Pancreas (tissue), 10 donors: ENCODE data around the gene GPR3. TPM values are rescaled to one million over a fixed set of nuclear protein-coding genes. Genes with fewer than 3 reads are reported as not detected.
A peak's percentile ranks its signal among the peaks of the same experiment; 100 is the strongest.
"Not testable (repeated sequence)": the region's sequence is repeated elsewhere in the genome, so short reads cannot be mapped to it uniquely, and the experiment has no call there.

Source experiments
- ATAC-seq, 4 donors: fragments of 200-7000 bp; cut with Tn5 transposase; one replicate each; pipeline versions ENCODE4 v1.8.0 to v1.9.1; 2020; ENCODE audit warnings: mild to moderate bottlenecking in 4 of 4, moderate library complexity in 4 of 4
- DNase-seq, 6 donors: peaks; one replicate each; pipeline ENCODE4 v3.0.0-alpha.2; 2020
- FAIRE-seq: peaks from 2 replicates; lab custom pipeline; 2012; peaks lifted over from hg19 to GRCh38; lab: Jason Lieb, UNC
- H3K27ac ChIP-seq, 4 donors: fragments of 200-600 bp; sonication (generic); 1 replicate in 3 of 4; 2 replicates in 1 of 4; pipeline versions ENCODE4 v1.5.0 to v1.8.0; 2020
- H3K27me3 ChIP-seq, 4 donors: fragments of 200-600 bp; one replicate each; pipeline ENCODE4 v1.8.0; 2021
- H3K36me3 ChIP-seq, 3 donors: fragments of 200-600 bp; sonication (generic) in 1 of 3; one replicate each; pipeline versions ENCODE4 v1.5.0 to v1.8.0; 2020 to 2021
- H3K4me1 ChIP-seq, 3 donors: fragments of 200-600 bp; one replicate each; pipeline ENCODE4 v1.8.0; 2021
- H3K4me3 ChIP-seq, 4 donors: fragments of 200-600 bp; sonication (generic) in 2 of 4; one replicate each; pipeline versions ENCODE4 v1.5.0 to v1.8.0; 2020 to 2021
- H3K9me3 ChIP-seq, 4 donors: fragments of 200-600 bp; one replicate each; pipeline ENCODE4 v1.8.0; 2021
- CTCF ChIP-seq, 4 donors: fragments of 200-600 bp; sonication (generic) in 3 of 4; IDR thresholded peaks; one replicate each; pipeline versions ENCODE4 v1.5.0 to v1.8.0; 2021; ENCODE audit warnings: antibody characterized with exemption in 4 of 4
- whole genome bisulfite sequencing, 2 donors: extraction: QIAGEN DNeasy Blood & Tissue Kit; methylation state at CpG; one replicate each; pipeline ENCODE4 v1.1.7; 2013; 5-methylcytosine and 5-hydroxymethylcytosine counted together
- intact Hi-C, 3 donors: fragments of 100-400 bp; cut with DNase I; formaldehyde crosslinking; loops; one replicate each; pipeline versions ENCODE4 v1.11.1 to v1.14.2; 2022
- polyA plus RNA-seq, 2 donors: library from polyadenylated mRNA; stranded (reverse); fragments of 200-250 nt; gene quantifications; one replicate each; pipeline ENCODE4 v1.2.3, GENCODE V29; 2013
- total RNA-seq, 6 donors: library from RNA; stranded (reverse); fragmentation: NEBNext Ultra II Directional in 4 of 6; extraction: Animal tissue kit (Norgen Biotek cat#: 25700) in 4 of 6; gene quantifications; one replicate each; pipeline versions ENCODE4 v1.2.1 to v1.2.4, GENCODE V29; 2021 to 2023
- donor health status: healthy with polysubstance abuse.
- donor health status: DM: no; HTN: no; CAD: no; lungs with moderate emphysema.
- donor health status: DM: no; HTN: no; CAD: no.
- donor health status: control.
- donor health status: control.
- donor health status: Bipolar disorder and iron deficiency.
- donor health status: DM: yes; HTN: yes; CAD: no.
- donor health status: DM: no; HTN: no; CAD: no.
- donor health status: DM: no; HTN: no; CAD: no.
- donor health status: DM: yes; HTN: yes; CAD: no.

GPR3 gene
- total and polyA plus RNA-seq, 8 donors: 0.09 to 0.52 (median 0.28) TPM; not detected in 3

DNA sequence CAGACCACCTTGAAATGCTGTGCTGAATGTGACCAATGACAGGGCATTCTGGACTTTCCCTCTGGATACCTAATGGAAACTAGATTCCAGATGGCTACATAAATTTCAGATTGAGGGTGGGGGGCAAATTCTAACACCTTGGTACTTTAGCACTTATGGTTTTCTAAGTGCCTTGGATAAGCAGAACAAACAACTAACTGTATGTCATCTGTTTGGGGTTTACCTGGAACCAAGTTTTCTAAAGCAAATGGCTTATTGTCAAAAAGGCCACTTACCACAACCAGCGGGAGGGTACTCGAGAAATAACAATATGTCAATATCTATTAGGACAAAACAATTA, 39.1 kb downstream of the GPR3 start:
- H3K4me1 ChIP-seq: peaks cover 21 to 51% (median 29%) of the 10 kb centered on the region in 3 donors
- TF ChIP-seq CTCF (IDR thresholded peaks at IDR 0.05): no peak
- no peaks in the 10 kb centered on the region for H3K9me3 ChIP-seq
- DNase-seq (no peak), ATAC-seq (no peak), FAIRE-seq (no peak)
- intact Hi-C loops: no loop called here
- peaks cover 0 to 18% (median 10%) of the 10 kb centered on the region in 3 donors for H3K36me3 ChIP-seq
- WGBS, 2 donors: 79 to 88% methylated on average over 2 of the region's 2 CpGs
- no peaks in the 10 kb centered on the region for H3K27me3 ChIP-seq
- H3K27ac ChIP-seq: peak overlapping the region in 1 of 4 donors; percentile 28
- H3K4me3 ChIP-seq: no peak overlapping the region

GRCh38 chr1:27432725-27433124, 40.3 kb downstream of the GPR3 start:
- H3K27ac ChIP-seq, FAIRE-seq, DNase-seq, H3K27me3 ChIP-seq, ATAC-seq, H3K9me3 ChIP-seq, H3K4me3 ChIP-seq, intact Hi-C loops: not testable (repeated sequence)
- Histone ChIP-seq H3K36me3 (peaks cover 0 to 11% (median 3%) of the 10 kb centered on the region in 3 donors), H3K4me1 (peaks cover 26 to 58% (median 32%) of the 10 kb centered on the region in 3 donors)
- WGBS, 2 donors: 98 to 100% methylated on average over 1 of the region's 1 CpG

- FAIRE-seq (no peak), DNase-seq (no peak), ATAC-seq (no peak)
- WGBS, 2 donors: 51 to 52% methylated on average over 3 of the region's 3 CpGs
- no peak overlapping the region for H3K27ac ChIP-seq
- intact Hi-C loops: no loop called here
- H3K27me3 ChIP-seq: no peaks in the 10 kb centered on the region
- TF ChIP-seq CTCF (IDR thresholded peaks at IDR 0.05): no peak
- no peak overlapping the region for H3K4me3 ChIP-seq
- H3K36me3 ChIP-seq: peaks cover 0 to under 1% (median 0%) of the 10 kb centered on the region in 3 donors
- peaks cover 26 to 58% (median 32%) of the 10 kb centered on the region in 3 donors for H3K4me1 ChIP-seq
- no peaks in the 10 kb centered on the region for H3K9me3 ChIP-seq
These were observed 41.3 kb downstream of the GPR3 start for GRCh38 chr1:27433706-27434105.

GRCh38 chr1:27435566-27436203, 43.3 kb downstream of the GPR3 start:
- intact Hi-C loops: no loop called here
- H3K4me3 ChIP-seq: no peak overlapping the region
- H3K27ac ChIP-seq: peak overlapping the region in 2 of 4 donors; percentile 1 to 53
- WGBS, 2 donors: 77 to 81% methylated on average over 2 of the region's 2 CpGs
- H3K27me3 ChIP-seq: no peaks in the 10 kb centered on the region
- FAIRE-seq (no peak), ATAC-seq (peak in 3 of 4 donors; percentile 23 to 71 (median 69)), DNase-seq (no peak)
- H3K4me1 ChIP-seq: peaks cover 26 to 49% (median 32%) of the 10 kb centered on the region in 3 donors
- H3K9me3 ChIP-seq: no peaks in the 10 kb centered on the region
- TF ChIP-seq CTCF (IDR thresholded peaks at IDR 0.05): no peak
- H3K36me3 ChIP-seq: no peaks in the 10 kb centered on the region

GRCh38 chr1:27436204-27437159, 44.1 kb downstream of the GPR3 start:
- intact Hi-C loops: no loop called here
- Histone ChIP-seq H3K4me1 (peaks cover 26 to 44% (median 32%) of the 10 kb centered on the region in 3 donors), H3K4me3 (no peak overlapping the region), H3K9me3 (no peaks in the 10 kb centered on the region), H3K27ac (peak overlapping the region in 2 of 4 donors; percentile 53 to 58), H3K27me3 (no peaks in the 10 kb centered on the region), H3K36me3 (no peaks in the 10 kb centered on the region)
- FAIRE-seq (peak; percentile 70), ATAC-seq (peak; percentile 53 to 86 (median 80)), DNase-seq (no peak)
- WGBS, 2 donors: 71 to 75% methylated on average over 5 of the region's 5 CpGs
- no peak for TF ChIP-seq CTCF (IDR thresholded peaks at IDR 0.05)
